HepG2 (cell line): ENCODE data around the gene SIX4. TPM values are rescaled to one million over a fixed set of nuclear protein-coding genes. Genes with fewer than 3 reads are reported as not detected.

Experiments
- BORCS8-MEF2B ChIP-seq: sonication (generic); formaldehyde crosslinking; IDR thresholded peaks from 2 replicates; pipeline ENCODE4 v1.8.0; 2022; ENCODE audit warnings: mild to moderate bottlenecking, missing genetic modification reagents
- CTCF ChIP-seq: sonication (generic); formaldehyde crosslinking; IDR thresholded peaks from 2 replicates; pipeline ENCODE4 v1.5.0; 2020; ENCODE audit warnings: mild to moderate bottlenecking, missing genetic modification reagents, moderate library complexity
- ESRRA ChIP-seq: sonication (generic); formaldehyde crosslinking; IDR thresholded peaks from 2 replicates; pipeline ENCODE4 v1.5.1; 2020; ENCODE audit warnings: mild to moderate bottlenecking, low read depth, missing genetic modification reagents
- MED13 ChIP-seq: sonication (generic); formaldehyde crosslinking; IDR thresholded peaks from 2 replicates; pipeline ENCODE4 v1.5.0; 2020; ENCODE audit warnings: missing genetic modification reagents
- NCOA1 ChIP-seq: sonication (generic); formaldehyde crosslinking; IDR thresholded peaks from 2 replicates; pipeline ENCODE4 v1.9.0; 2021; ENCODE audit warnings: missing genetic modification reagents
- NFRKB ChIP-seq: fragments of 450-650 bp; IDR thresholded peaks from 2 replicates; pipeline ENCODE4 v1.6.1; 2017
- SYNCRIP ChIP-seq: fragments of 200-400 bp; formaldehyde crosslinking; IDR thresholded peaks from 2 replicates; pipeline ENCODE4 v1.6.1; 2018; ENCODE audit warnings: mild to moderate bottlenecking, low read depth, low read length; ENCODE audit not compliant: insufficient read depth
- ZBTB42 ChIP-seq: sonication (generic); formaldehyde crosslinking; IDR thresholded peaks from 2 replicates; pipeline ENCODE4 v1.5.0; 2020; ENCODE audit warnings: mild to moderate bottlenecking, missing genetic modification reagents
- ZFP41 ChIP-seq: sonication (generic); formaldehyde crosslinking; IDR thresholded peaks from 2 replicates; pipeline ENCODE4 v1.4.0; 2020; ENCODE audit warnings: mild to moderate bottlenecking, missing genetic modification reagents, borderline replicate concordance
- ZMYM3 ChIP-seq: sonication (generic); formaldehyde crosslinking; IDR thresholded peaks from 2 replicates; pipeline ENCODE4 v1.5.1; 2020; ENCODE audit warnings: mild to moderate bottlenecking, missing genetic modification reagents
- ZNF292 ChIP-seq: sonication (generic); formaldehyde crosslinking; IDR thresholded peaks from 2 replicates; pipeline ENCODE4 v1.8.1; 2022; ENCODE audit warnings: mild to moderate bottlenecking, low read depth, missing genetic modification reagents, borderline replicate concordance
- ZNF451 ChIP-seq: sonication (generic); formaldehyde crosslinking; IDR thresholded peaks from 2 replicates; pipeline ENCODE4 v1.5.0; 2020; ENCODE audit warnings: mild to moderate bottlenecking, missing genetic modification reagents
- ZNF547 ChIP-seq: sonication (generic); formaldehyde crosslinking; IDR thresholded peaks from 2 replicates; pipeline ENCODE4 v1.5.1; 2020; ENCODE audit warnings: mild to moderate bottlenecking, missing genetic modification reagents
- ZNF577 ChIP-seq: sonication (generic); formaldehyde crosslinking; IDR thresholded peaks from 2 replicates; pipeline ENCODE4 v1.4.0; 2020; ENCODE audit warnings: mild to moderate bottlenecking, low read depth, missing genetic modification reagents, borderline replicate concordance
- ZNF605 ChIP-seq: sonication (generic); formaldehyde crosslinking; IDR thresholded peaks from 2 replicates; pipeline ENCODE4 v1.8.0; 2022; ENCODE audit warnings: mild to moderate bottlenecking, missing genetic modification reagents
- ZNF607 ChIP-seq: sonication (generic); formaldehyde crosslinking; IDR thresholded peaks from 2 replicates; pipeline ENCODE4 v1.5.1; 2020; ENCODE audit warnings: missing genetic modification reagents, mild to moderate bottlenecking, borderline replicate concordance
- ZNF644 ChIP-seq: IDR thresholded peaks from 2 replicates; pipeline ENCODE4 v1.6.1; 2016; ENCODE audit warnings: low read depth
- polyA plus RNA-seq, 8 experiments: library from polyadenylated mRNA; depleted of rRNA in 3 of 8; stranded (reverse) in 7 of 8; unstranded in 1 of 8; fragments of >200 nt; fragmentation: Illumina TruSeq in 4 of 8; extraction: Trizol in 4 of 8; gene quantifications; 2 replicates each; pipeline versions ENCODE4 v1.2.1 to v1.2.3, GENCODE V29; 2011 to 2016; ENCODE audit warnings: low read depth in 4 of 8, missing spikeins in 1 of 8, mixed read lengths in 1 of 8; ENCODE audit not compliant: insufficient read depth in 1 of 8
- total RNA-seq, 5 experiments: library from RNA; depleted of rRNA; stranded (reverse); fragments of >200 nt; fragmentation: Illumina TruSeq; extraction: Trizol; gene quantifications; 2 replicates each; pipeline ENCODE4 v1.2.3, GENCODE V29; 2016; ENCODE audit warnings: low read depth in 1 of 5
- TF ChIP-seq, protein P1 (sequence below): sonication (generic); formaldehyde crosslinking; IDR thresholded peaks from 2 replicates; pipeline ENCODE4 v1.4.0; 2020; ENCODE audit warnings: missing genetic modification reagents, borderline replicate concordance
- TF ChIP-seq, protein P2 (sequence below): sonication (generic); formaldehyde crosslinking; IDR thresholded peaks from 2 replicates; pipeline ENCODE4 v1.4.0; 2020; ENCODE audit warnings: missing genetic modification reagents, borderline replicate concordance

The SIX4 gene
- total and polyA plus RNA-seq, 2 of the 13 experiments (the other 11 are each of a cell fraction or from before 2014, with no cell fraction given): 5.0 to 6.0 TPM

GRCh38 chr14:60734465-60735242, 10.5 kb upstream of the SIX4 start, which contains the start of gene MNAT1 (continued):
- TF ChIP-seq, protein P1, sequence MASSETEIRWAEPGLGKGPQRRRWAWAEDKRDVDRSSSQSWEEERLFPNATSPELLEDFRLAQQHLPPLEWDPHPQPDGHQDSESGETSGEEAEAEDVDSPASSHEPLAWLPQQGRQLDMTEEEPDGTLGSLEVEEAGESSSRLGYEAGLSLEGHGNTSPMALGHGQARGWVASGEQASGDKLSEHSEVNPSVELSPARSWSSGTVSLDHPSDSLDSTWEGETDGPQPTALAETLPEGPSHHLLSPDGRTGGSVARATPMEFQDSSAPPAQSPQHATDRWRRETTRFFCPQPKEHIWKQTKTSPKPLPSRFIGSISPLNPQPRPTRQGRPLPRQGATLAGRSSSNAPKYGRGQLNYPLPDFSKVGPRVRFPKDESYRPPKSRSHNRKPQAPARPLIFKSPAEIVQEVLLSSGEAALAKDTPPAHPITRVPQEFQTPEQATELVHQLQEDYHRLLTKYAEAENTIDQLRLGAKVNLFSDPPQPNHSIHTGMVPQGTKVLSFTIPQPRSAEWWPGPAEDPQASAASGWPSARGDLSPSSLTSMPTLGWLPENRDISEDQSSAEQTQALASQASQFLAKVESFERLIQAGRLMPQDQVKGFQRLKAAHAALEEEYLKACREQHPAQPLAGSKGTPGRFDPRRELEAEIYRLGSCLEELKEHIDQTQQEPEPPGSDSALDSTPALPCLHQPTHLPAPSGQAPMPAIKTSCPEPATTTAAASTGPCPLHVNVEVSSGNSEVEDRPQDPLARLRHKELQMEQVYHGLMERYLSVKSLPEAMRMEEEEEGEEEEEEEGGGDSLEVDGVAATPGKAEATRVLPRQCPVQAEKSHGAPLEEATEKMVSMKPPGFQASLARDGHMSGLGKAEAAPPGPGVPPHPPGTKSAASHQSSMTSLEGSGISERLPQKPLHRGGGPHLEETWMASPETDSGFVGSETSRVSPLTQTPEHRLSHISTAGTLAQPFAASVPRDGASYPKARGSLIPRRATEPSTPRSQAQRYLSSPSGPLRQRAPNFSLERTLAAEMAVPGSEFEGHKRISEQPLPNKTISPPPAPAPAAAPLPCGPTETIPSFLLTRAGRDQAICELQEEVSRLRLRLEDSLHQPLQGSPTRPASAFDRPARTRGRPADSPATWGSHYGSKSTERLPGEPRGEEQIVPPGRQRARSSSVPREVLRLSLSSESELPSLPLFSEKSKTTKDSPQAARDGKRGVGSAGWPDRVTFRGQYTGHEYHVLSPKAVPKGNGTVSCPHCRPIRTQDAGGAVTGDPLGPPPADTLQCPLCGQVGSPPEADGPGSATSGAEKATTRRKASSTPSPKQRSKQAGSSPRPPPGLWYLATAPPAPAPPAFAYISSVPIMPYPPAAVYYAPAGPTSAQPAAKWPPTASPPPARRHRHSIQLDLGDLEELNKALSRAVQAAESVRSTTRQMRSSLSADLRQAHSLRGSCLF: 0 out of 2 replicates have a peak, but pooled peaks have one; percentile 80
- TF ChIP-seq ZNF644 (CRISPR knock-in tag): peak; percentile 89
- no peak for TF ChIP-seq ZFP41 (CRISPR knock-in tag)
- TF ChIP-seq ZNF292: peak; percentile 87
- TF ChIP-seq CTCF (CRISPR knock-in tag): peak; percentile 42
- TF ChIP-seq ZMYM3 (CRISPR knock-in tag): peak; percentile 92
- peak; percentile 66; the same call in 1 of the 2 replicates for TF ChIP-seq ZNF605 (CRISPR knock-in tag)
- peak; percentile 84; the same call in 1 of the 2 replicates for TF ChIP-seq ZNF451 (CRISPR knock-in tag)
- no peak for TF ChIP-seq SYNCRIP
- peak; percentile 72 for TF ChIP-seq BORCS8-MEF2B (CRISPR knock-in tag)
- TF ChIP-seq ESRRA (CRISPR knock-in tag): 0 out of 2 replicates have a peak, but pooled peaks have one; percentile 63
- TF ChIP-seq ZNF547 (CRISPR knock-in tag): no peak; the same call in 1 of the 2 replicates
- TF ChIP-seq ZNF607: peak; percentile 81
- TF ChIP-seq NCOA1: 0 out of 2 replicates have a peak, but pooled peaks have one; percentile 66
- no peak for TF ChIP-seq MED13
- TF ChIP-seq, protein P2, sequence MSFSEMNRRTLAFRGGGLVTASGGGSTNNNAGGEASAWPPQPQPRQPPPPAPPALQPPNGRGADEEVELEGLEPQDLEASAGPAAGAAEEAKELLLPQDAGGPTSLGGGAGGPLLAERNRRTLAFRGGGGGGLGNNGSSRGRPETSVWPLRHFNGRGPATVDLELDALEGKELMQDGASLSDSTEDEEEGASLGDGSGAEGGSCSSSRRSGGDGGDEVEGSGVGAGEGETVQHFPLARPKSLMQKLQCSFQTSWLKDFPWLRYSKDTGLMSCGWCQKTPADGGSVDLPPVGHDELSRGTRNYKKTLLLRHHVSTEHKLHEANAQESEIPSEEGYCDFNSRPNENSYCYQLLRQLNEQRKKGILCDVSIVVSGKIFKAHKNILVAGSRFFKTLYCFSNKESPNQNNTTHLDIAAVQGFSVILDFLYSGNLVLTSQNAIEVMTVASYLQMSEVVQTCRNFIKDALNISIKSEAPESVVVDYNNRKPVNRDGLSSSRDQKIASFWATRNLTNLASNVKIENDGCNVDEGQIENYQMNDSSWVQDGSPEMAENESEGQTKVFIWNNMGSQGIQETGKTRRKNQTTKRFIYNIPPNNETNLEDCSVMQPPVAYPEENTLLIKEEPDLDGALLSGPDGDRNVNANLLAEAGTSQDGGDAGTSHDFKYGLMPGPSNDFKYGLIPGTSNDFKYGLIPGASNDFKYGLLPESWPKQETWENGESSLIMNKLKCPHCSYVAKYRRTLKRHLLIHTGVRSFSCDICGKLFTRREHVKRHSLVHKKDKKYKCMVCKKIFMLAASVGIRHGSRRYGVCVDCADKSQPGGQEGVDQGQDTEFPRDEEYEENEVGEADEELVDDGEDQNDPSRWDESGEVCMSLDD (CRISPR knock-in tag): no peak
- no peak for TF ChIP-seq NFRKB
- no peak for TF ChIP-seq ZBTB42 (CRISPR knock-in tag)
- 0 out of 2 replicates have a peak, but pooled peaks have one; percentile 34 for TF ChIP-seq ZNF577 (CRISPR knock-in tag)
